NCI-H2196 (cell line): Measurements from ENCODE around the gene SMARCD1.

ENCODE experiments used
- DNase-seq: peaks from one replicate; lab custom pipeline; 2025; ENCODE audit not compliant: unreplicated experiment; lab: John Stamatoyannopoulos, UW

The SMARCD1 gene

GRCh38 chr12:50057000-50057841 is 27.9 kb upstream of the SMARCD1 start, which contains the start of gene ASIC1:
TSS of gene ASIC1 (plus strand) at chr12:50057596. CDS start at chr12:50058767, 1,171 bp downstream.
- peak; percentile 58 for DNase-seq

DNA sequence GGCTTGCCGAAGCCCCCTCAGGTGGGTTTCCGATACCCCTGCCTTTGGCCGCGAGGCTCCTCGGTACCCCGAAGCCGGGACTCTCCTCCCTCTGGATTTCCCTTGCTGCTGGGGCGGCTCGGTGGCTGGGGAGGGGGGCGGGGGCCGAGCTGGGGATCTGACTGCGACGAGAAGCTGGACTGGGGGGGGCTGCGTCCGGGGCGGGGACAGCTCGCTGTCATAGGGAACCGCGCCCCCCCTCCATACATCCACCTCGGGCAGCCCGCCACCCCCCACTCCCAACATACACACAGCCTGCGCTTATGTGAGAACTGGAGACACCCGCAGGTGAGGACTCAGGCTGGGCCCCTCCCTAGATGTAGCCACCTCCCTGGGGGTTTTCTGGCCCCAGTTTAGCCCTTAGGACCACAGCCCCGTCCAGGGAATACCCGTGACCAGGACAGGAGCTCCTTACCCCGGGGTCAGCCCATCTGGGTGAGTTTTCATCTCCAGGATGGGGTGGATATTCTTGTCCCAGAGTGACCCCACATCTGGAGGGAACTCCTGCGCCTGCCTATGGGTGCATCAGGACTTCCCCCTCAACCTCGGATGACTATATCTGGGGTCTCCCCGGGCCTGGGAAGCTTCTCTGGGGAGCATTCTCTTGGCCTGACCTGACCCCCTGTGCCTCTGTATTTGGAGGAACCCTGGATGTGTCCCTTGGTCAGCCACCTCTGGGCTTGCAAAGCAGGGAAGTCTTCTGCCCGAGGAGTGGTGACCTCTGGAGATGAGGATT is 27.1 kb upstream of the SMARCD1 start:
- DNase-seq: no peak

- peak; percentile 58 for DNase-seq
Observed at GRCh38 chr12:50058743-50059312, 26.3 kb upstream of the SMARCD1 start.

GRCh38 chr12:50059440-50060119 is 25.6 kb upstream of the SMARCD1 start:
- DNase-seq: no peak

GRCh38 chr12:50060120-50060468 is 25.0 kb upstream of the SMARCD1 start:
- DNase-seq: no peak

DNA sequence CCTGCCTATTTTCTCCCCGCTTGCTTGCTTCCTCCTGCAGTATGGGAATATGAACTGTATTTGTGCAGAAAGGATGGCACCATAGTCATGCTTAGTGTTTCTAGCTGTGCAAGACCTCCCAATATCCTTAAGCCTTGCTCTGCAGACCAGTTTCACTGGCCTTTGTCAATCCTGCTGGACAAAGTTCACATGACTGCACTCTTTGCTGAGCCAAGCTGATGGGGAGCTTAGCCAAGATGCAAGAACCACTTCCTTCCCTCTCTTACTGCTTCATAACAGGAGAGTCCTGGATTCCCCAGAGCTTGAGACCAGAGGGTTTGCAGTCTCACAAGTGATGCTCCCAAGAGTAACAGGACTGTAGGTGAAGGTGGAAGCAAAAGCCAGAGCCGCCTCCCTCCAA is 24.0 kb upstream of the SMARCD1 start:
- no peak for DNase-seq

DNA sequence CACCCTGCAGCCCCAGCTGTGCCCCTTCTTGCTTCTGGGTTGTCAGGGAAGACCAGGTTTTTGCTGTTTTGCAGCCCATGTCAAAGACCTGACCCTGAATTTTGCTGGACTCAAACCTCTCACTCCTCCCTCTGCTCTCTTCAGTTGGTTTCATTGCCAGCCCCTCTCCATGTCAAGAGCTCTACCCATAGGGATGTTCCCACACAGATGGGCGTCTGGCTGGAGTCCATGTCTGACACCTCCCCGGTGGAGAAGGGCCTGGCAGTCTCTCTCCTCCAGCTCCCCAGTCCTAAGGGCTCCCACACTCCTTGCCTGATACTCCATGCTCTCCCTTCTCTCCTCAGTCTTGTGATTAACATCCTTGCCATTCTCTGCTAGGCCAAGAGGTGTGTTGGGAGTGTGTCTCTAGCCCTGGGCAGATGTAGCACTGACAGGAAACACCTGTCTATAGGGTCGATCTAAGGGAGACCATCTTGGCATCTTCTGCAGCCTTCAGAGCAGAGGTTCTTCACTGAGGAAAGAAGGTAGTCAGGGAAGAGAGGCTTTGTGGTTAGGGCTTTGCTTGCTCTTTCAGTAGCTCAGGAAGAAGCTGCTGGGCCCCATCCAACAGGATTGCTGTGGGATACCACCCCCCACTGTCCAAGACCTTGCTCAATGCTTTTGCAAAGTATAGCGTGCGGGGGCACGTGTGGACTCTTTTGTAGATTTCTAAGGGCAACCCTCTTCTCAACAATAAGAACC is 23.0 kb upstream of the SMARCD1 start:
- DNase-seq: no peak

GRCh38 chr12:50062728-50063460 is 22.2 kb upstream of the SMARCD1 start:
- DNase-seq: no peak

- DNase-seq: no peak
Observed at GRCh38 chr12:50065726-50066310, 19.3 kb upstream of the SMARCD1 start.

DNA sequence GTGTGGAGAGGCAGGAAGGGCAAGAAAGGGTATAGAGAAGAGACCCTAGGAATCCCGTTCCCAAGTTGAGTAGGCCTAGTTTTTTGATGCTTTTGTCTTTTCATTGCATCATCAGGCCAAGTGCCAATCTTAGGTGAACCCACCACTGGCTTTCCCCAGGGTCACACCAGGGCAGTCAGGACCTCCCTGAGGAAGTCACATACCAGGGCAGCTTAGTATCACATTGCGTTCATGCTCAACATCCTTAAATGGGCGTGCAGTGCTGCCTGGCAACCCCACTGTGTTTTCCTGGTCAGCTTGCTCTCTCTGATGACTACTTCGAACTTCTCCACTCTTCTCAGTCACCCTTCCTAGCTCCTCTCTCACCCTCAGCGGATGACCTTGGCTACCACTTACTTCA is 18.7 kb upstream of the SMARCD1 start:
- DNase-seq: peak; percentile 13

GRCh38 chr12:50069069-50069468 is 16.1 kb upstream of the SMARCD1 start:
- DNase-seq: no peak

DNA sequence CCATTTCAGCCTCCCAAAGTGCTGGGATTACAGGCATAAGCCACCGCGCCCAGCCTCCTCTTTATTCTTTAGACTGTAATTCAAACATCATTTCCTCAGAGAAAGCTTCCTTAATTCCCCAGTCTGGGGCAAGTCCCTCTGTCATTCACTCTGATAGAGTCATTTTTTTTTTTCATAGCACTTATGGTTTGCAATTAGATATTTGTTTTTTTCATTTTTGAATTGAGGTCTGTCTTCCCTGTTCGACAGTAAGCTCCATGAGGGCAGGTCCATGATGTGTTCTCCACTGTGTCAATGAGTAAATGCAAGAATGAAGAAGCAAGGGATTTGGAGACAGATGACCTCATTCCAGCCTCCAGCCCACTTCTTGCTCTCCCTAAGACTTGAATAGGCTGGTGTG is 15.6 kb upstream of the SMARCD1 start:
- DNase-seq: no peak

GRCh38 chr12:50070314-50071060 is 14.7 kb upstream of the SMARCD1 start:
- DNase-seq: peak; percentile 73

DNA sequence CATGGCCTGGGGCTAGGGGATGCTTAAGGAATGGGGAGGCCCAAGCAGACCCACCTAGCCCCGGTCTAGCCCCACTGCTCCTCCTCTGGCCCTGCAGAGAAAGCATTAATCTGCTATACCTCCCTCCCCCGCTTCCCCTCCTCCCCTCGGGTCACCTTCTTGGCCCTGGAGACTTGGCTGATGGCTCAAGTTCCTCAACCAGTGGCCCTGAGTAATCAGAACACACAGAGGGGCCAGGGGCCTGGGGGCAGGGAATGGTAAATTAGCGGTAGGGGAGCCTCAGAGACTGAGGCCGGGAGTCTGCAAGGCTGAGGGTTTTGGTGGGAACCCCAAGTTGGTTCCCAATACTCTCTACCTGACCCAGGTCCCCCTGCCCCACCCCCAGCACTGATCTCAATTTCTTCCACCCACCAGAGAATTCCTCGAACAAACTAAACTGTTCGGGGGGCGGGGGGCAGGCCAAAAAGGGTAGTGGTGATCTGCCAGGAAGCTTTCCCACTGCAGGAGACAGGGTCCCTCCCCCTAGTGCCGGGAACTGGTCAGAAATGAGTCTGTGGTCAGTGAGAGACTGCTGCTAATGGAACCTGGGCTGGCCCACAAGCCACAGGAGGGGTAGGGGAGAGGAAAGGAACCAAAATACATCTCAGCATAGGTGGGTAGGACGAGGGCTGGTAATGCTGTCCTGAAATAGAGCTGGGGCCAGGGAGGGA is 12.8 kb upstream of the SMARCD1 start:
- no peak for DNase-seq

DNA sequence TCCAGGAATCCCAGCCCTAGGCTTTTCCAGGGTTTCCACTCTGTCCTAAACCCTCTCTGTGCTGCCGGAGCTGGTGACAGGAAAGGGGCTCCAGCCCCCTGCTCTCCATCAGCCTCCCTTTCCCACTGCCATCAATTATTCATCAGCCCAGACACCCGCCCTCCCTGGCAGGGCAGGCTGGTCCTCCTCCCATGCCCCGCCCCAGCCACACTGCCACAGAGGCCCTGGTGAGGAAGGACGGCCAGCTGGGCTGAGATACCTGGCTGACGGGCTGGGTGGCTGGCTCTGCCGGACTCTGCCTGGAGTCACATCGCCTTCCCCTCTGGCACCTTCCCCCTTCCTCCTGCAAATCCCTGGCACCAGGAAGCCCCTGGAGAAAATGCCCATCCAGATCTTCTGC is 11.9 kb upstream of the SMARCD1 start:
- no peak for DNase-seq

DNA sequence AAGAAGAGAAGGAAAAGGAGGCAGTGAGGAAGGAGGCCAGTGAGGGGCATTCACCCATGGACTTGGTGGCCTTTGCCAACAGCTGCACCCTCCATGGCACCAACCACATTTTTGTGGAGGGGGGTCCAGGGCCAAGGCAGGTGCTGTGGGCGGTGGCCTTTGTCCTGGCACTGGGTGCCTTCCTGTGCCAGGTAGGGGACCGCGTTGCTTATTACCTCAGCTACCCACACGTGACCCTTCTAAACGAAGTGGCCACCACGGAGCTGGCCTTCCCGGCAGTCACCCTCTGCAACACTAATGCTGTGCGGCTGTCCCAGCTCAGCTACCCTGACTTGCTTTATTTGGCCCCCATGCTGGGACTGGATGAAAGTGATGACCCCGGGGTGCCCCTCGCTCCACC is 11.4 kb upstream of the SMARCD1 start:
- no peak for DNase-seq

GRCh38 chr12:50074936-50075807 is 10.0 kb upstream of the SMARCD1 start:
- DNase-seq: peak; percentile 86
